KOPT-K1 (cell line): ENCODE data around the gene LINS1.

Source experiments
- H3K27ac ChIP-seq: fragments of 200-600 bp; sonication (generic); 2 replicates; pipeline ENCODE4 v1.5.1; 2016; ENCODE audit warnings: antibody characterized with exemption, mild to moderate bottlenecking, low read depth, low read length; ENCODE audit not compliant: poor library complexity, severe bottlenecking
- H3K36me3 ChIP-seq: fragments of 200-600 bp; sonication (generic); 2 replicates; pipeline ENCODE4 v1.5.1; 2017; ENCODE audit warnings: antibody characterized with exemption, mild to moderate bottlenecking, low read length, moderate library complexity; ENCODE audit not compliant: insufficient read depth
- H3K9me3 ChIP-seq: fragments of 200-600 bp; sonication (generic); 2 replicates; pipeline ENCODE4 v1.5.1; 2017; ENCODE audit warnings: antibody characterized with exemption, low read length, mild to moderate bottlenecking; ENCODE audit not compliant: insufficient read depth, poor library complexity, severe bottlenecking

Gene LINS1

GRCh38 chr15:100602064-100602822 lies at the start of gene LINS1, which contains the start of gene ASB7:
Gene LINS1, minus strand, starts transcription at chr15:100602184. Its CDS starts 21,342 bp downstream, at chr15:100580842.
Gene ASB7, plus strand, starts transcription at chr15:100602589. Its CDS starts 9,628 bp downstream, at chr15:100612217.
- Histone ChIP-seq H3K9me3 (no peaks in the 10 kb centered on the region), H3K27ac (peak within 1 kb of the TSS; percentile 80), H3K36me3 (peaks cover 16% of the 10 kb centered on the region)

GRCh38 chr15:100651253-100651652 lies 49.3 kb upstream of the LINS1 start:
- peaks cover 7% of the 10 kb centered on the region; the same call in 1 of the 2 replicates for H3K36me3 ChIP-seq
- H3K27ac ChIP-seq, result no peak overlapping the region
- H3K9me3 ChIP-seq, result no peaks in the 10 kb centered on the region

- Histone ChIP-seq H3K27ac (no peak overlapping the region), H3K9me3 (no peaks in the 10 kb centered on the region), H3K36me3 (peaks cover 7% of the 10 kb centered on the region; the same call in 1 of the 2 replicates)
These were observed 48.7 kb upstream of the LINS1 start for GRCh38 chr15:100650685-100651084.

- no peak overlapping the region for H3K27ac ChIP-seq
- peaks cover 7% of the 10 kb centered on the region; the same call in 1 of the 2 replicates for H3K36me3 ChIP-seq
- H3K9me3 ChIP-seq, result no peaks in the 10 kb centered on the region
These were observed 47.0 kb upstream of the LINS1 start for GRCh38 chr15:100648951-100649350.

- Histone ChIP-seq H3K27ac (no peak overlapping the region), H3K9me3 (no peaks in the 10 kb centered on the region)
These were observed 43.7 kb upstream of the LINS1 start for GRCh38 chr15:100645671-100646070.

GRCh38 chr15:100642950-100643338 lies 41.0 kb upstream of the LINS1 start:
- Histone ChIP-seq H3K36me3 (no peaks in the 10 kb centered on the region), H3K9me3 (no peaks in the 10 kb centered on the region), H3K27ac (no peak overlapping the region)

More at GRCh38 chr15:100645671-100646070, 43.7 kb upstream of the LINS1 start:
- H3K36me3 ChIP-seq, result 0 out of 2 replicates have a peak, but pooled peaks cover 4% of the 10 kb centered on the region

GRCh38 chr15:100642213-100642949 lies 40.4 kb upstream of the LINS1 start:
- no peak overlapping the region for H3K27ac ChIP-seq
- no peaks in the 10 kb centered on the region for H3K9me3 ChIP-seq
- no peaks in the 10 kb centered on the region; the same call in 1 of the 2 replicates for H3K36me3 ChIP-seq

GRCh38 chr15:100638177-100638730 lies 36.3 kb upstream of the LINS1 start:
- no peaks in the 10 kb centered on the region; the same call in 1 of the 2 replicates for H3K36me3 ChIP-seq
- H3K27ac ChIP-seq, result no peak overlapping the region
- H3K9me3 ChIP-seq, result no peaks in the 10 kb centered on the region

- peaks cover 25% of the 10 kb centered on the region for H3K36me3 ChIP-seq
- H3K27ac ChIP-seq, result no peak overlapping the region
- no peaks in the 10 kb centered on the region for H3K9me3 ChIP-seq
These were observed 33.6 kb upstream of the LINS1 start for GRCh38 chr15:100635406-100636071.

GRCh38 chr15:100633763-100634075 lies 31.7 kb upstream of the LINS1 start:
- Histone ChIP-seq H3K9me3 (no peaks in the 10 kb centered on the region), H3K27ac (no peak overlapping the region), H3K36me3 (peaks cover 43% of the 10 kb centered on the region)

GRCh38 chr15:100631831-100632230 lies 29.8 kb upstream of the LINS1 start:
- H3K27ac ChIP-seq, result no peak overlapping the region
- peaks cover 43% of the 10 kb centered on the region for H3K36me3 ChIP-seq

GRCh38 chr15:100628746-100629145 lies 26.8 kb upstream of the LINS1 start:
- H3K27ac ChIP-seq, result no peak overlapping the region
- H3K36me3 ChIP-seq, result peaks cover 43% of the 10 kb centered on the region

More at GRCh38 chr15:100631831-100632230, 29.8 kb upstream of the LINS1 start:
- no peaks in the 10 kb centered on the region for H3K9me3 ChIP-seq

GRCh38 chr15:100627789-100628395 lies 25.9 kb upstream of the LINS1 start:
- Histone ChIP-seq H3K27ac (no peak overlapping the region), H3K36me3 (peaks cover 42% of the 10 kb centered on the region), H3K9me3 (no peaks in the 10 kb centered on the region)

More at GRCh38 chr15:100628746-100629145, 26.8 kb upstream of the LINS1 start:
- H3K9me3 ChIP-seq, result no peaks in the 10 kb centered on the region

GRCh38 chr15:100623301-100623700 lies 21.3 kb upstream of the LINS1 start:
- Histone ChIP-seq H3K36me3 (peaks cover 23% of the 10 kb centered on the region), H3K27ac (no peak overlapping the region), H3K9me3 (no peaks in the 10 kb centered on the region)
